SU-DHL-6 (cell line): Measurements from ENCODE around the gene SPATA20.
A peak's percentile ranks its signal among the peaks of the same experiment; 100 is the strongest.

Source experiments
- H2AFZ ChIP-seq: fragments of 200-600 bp; sonication (generic); 2 replicates; pipeline ENCODE4 v1.6.1; 2014; ENCODE audit warnings: low read depth, mild to moderate bottlenecking, moderate library complexity, mixed read lengths, antibody characterized with exemption, low read length; ENCODE audit not compliant: severe bottlenecking
- H3F3A ChIP-seq: fragments of 200-600 bp; shearing (Covaris generic); 2 replicates; pipeline ENCODE4 v1.6.0; 2016; ENCODE audit warnings: antibody characterized with exemption, mild to moderate bottlenecking; ENCODE audit not compliant: insufficient read depth
- H3K27ac ChIP-seq: fragments of 200-600 bp; sonication (generic); 2 replicates; pipeline ENCODE4 v1.5.1; 2016; ENCODE audit warnings: low read depth, mild to moderate bottlenecking, low read length, moderate library complexity, mixed read lengths
- H3K27me3 ChIP-seq: fragments of 200-600 bp; sonication (generic), shearing (Covaris generic); 2 replicates; pipeline ENCODE4 v1.6.0; 2014; ENCODE audit warnings: mild to moderate bottlenecking, low read length
- H3K36me3 ChIP-seq: fragments of 200-600 bp; sonication (generic); 2 replicates; pipeline ENCODE4 v1.6.1; 2014; ENCODE audit warnings: mild to moderate bottlenecking, low read length, mixed read lengths
- H3K4me2 ChIP-seq: fragments of 300-600, 200-600 bp; shearing (Covaris generic), sonication (generic); 2 replicates; pipeline ENCODE4 v1.6.0; 2014; ENCODE audit warnings: low read length, low read depth, mild to moderate bottlenecking; ENCODE audit not compliant: poor library complexity, severe bottlenecking
- H3K4me3 ChIP-seq: fragments of 200-600 bp; sonication (generic); 2 replicates; pipeline ENCODE4 v1.5.1; 2014; ENCODE audit warnings: antibody characterized with exemption, low read length, mild to moderate bottlenecking, mixed read lengths; ENCODE audit not compliant: insufficient read depth, poor library complexity, severe bottlenecking
- H3K79me2 ChIP-seq: fragments of 200-600 bp; sonication (generic); 2 replicates; pipeline ENCODE4 v1.6.1; 2014; ENCODE audit warnings: mild to moderate bottlenecking, low read length, moderate library complexity; ENCODE audit not compliant: insufficient read depth
- H3K9ac ChIP-seq: fragments of 200-600 bp; sonication (generic); 2 replicates; pipeline ENCODE4 v1.7.0; 2014; ENCODE audit warnings: mild to moderate bottlenecking, low read length
- H3K9me2 ChIP-seq: fragments of 200-600 bp; sonication (generic); replicated peaks from 2 replicates; pipeline ENCODE4 v1.6.1; 2014; ENCODE audit warnings: low read length; ENCODE audit not compliant: insufficient read depth
- H3K9me3 ChIP-seq: fragments of 200-600 bp; sonication (generic); 2 replicates; pipeline ENCODE4 v1.6.1; 2014; ENCODE audit warnings: low read length, mixed read lengths; ENCODE audit not compliant: insufficient read depth
- H4K20me1 ChIP-seq: fragments of 200-600 bp; sonication (generic); 2 replicates; pipeline ENCODE4 v1.6.1; 2014; ENCODE audit warnings: low read depth, mild to moderate bottlenecking, antibody characterized with exemption, low read length, moderate library complexity, mixed read lengths
- CTCF ChIP-seq: fragments of 200-600 bp; sonication (generic); IDR thresholded peaks from one replicate; pipeline ENCODE4 v1.5.1; 2017; ENCODE audit warnings: antibody characterized with exemption, mild to moderate bottlenecking, low read length, moderate library complexity; ENCODE audit not compliant: insufficient read depth, poor library complexity, severe bottlenecking
- EZH2phosphoT487 ChIP-seq: fragments of 200-600 bp; sonication (generic), shearing (Covaris generic); conservative IDR thresholded peaks from 2 replicates; pipeline ENCODE4 v1.6.1; 2018; ENCODE audit warnings: mild to moderate bottlenecking, antibody characterized with exemption, low read length, moderate library complexity, mixed read lengths

SPATA20 gene

GRCh38 chr17:50559674-50560184, 12.8 kb downstream of the SPATA20 start:
- no peaks in the 10 kb centered on the region for H4K20me1 ChIP-seq
- H3K4me3 ChIP-seq = no peak overlapping the region
- H2AFZ ChIP-seq = no peak overlapping the region
- H3K27ac ChIP-seq = no peak overlapping the region
- no peaks in the 10 kb centered on the region for H3K9me3 ChIP-seq
- H3K79me2 ChIP-seq = no peaks in the 10 kb centered on the region
- no peaks in the 10 kb centered on the region for H3K36me3 ChIP-seq
- TF ChIP-seq EZH2phosphoT487 (no peak), CTCF (no peak)
- no peaks in the 10 kb centered on the region for H3K27me3 ChIP-seq
- no peaks in the 10 kb centered on the region for H3F3A ChIP-seq
- peak overlapping the region; percentile 41 for H3K4me2 ChIP-seq
- H3K9ac ChIP-seq = no peak overlapping the region
- H3K9me2 ChIP-seq = no peaks in the 10 kb centered on the region

- Histone ChIP-seq H3K4me2 (peak within 1 kb of the TSS; percentile 41), H3K9me3 (no peaks in the 10 kb centered on the region), H3K9me2 (no peaks in the 10 kb centered on the region), H3K27ac (no peak within 1 kb of the TSS), H3K36me3 (no peaks in the 10 kb centered on the region), H3K4me3 (peak within 1 kb of the TSS; percentile 49), H2AFZ (peak within 1 kb of the TSS; percentile 48), H4K20me1 (no peaks in the 10 kb centered on the region), H3K79me2 (no peaks in the 10 kb centered on the region), H3F3A (no peaks in the 10 kb centered on the region), H3K27me3 (no peaks in the 10 kb centered on the region), H3K9ac (peak within 1 kb of the TSS; percentile 24; the same call in 1 of the 2 replicates)
- TF ChIP-seq EZH2phosphoT487 (no peak), CTCF (no peak)
These were observed 13.3 kb downstream of the SPATA20 start, which contains the start of gene CACNA1G for GRCh38 chr17:50560185-50560824. CACNA1G (plus strand) TSS chr17:50560715; CDS start chr17:50561460, 745 bp downstream.

- Histone ChIP-seq H3K27me3 (no peaks in the 10 kb centered on the region), H3K9me3 (no peaks in the 10 kb centered on the region), H3K27ac (no peak overlapping the region), H3K9me2 (no peaks in the 10 kb centered on the region), H3K4me3 (peak overlapping the region; percentile 49), H3K4me2 (peak overlapping the region; percentile 41), H2AFZ (peak overlapping the region; percentile 48), H4K20me1 (no peaks in the 10 kb centered on the region), H3F3A (no peaks in the 10 kb centered on the region), H3K36me3 (no peaks in the 10 kb centered on the region), H3K9ac (peak overlapping the region; percentile 24; the same call in 1 of the 2 replicates), H3K79me2 (no peaks in the 10 kb centered on the region)
- TF ChIP-seq EZH2phosphoT487 = no peak
- no peak for TF ChIP-seq CTCF
These were observed 14.2 kb downstream of the SPATA20 start for GRCh38 chr17:50560931-50561745.
